ENCODE data around the gene TCAIM. TPM values are rescaled to one million over a fixed set of nuclear protein-coding genes. Genes with fewer than 3 reads are reported as not detected.

Gene TCAIM
- total RNA-seq, 3 donors from 2014 or later: 19.7 to 25.2 (median 24.2) TPM

DNA sequence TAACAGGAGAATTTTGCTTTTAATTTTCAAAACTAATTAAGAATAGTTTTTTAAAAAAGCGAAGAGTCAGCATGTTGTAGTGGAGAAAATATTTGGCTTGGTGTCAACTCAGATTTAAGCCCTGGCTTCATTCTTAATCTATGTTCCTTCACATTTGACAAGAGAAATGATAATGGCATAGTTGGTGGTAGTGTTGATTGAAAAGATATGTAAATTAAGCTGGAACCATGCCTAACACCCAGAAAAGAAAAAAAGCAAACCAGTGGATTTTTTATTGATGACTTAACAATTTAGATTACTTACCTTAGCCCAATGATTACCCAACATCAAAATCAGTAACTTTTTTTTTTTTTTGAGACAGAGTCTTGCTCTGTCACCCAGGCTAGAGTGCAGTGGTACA lies 27.4 kb downstream of the TCAIM start:
- no peaks in the 10 kb centered on the region for H3K4me1 ChIP-seq
- no peaks in the 10 kb centered on the region for H3K9me3 ChIP-seq
- TF ChIP-seq, protein P1, sequence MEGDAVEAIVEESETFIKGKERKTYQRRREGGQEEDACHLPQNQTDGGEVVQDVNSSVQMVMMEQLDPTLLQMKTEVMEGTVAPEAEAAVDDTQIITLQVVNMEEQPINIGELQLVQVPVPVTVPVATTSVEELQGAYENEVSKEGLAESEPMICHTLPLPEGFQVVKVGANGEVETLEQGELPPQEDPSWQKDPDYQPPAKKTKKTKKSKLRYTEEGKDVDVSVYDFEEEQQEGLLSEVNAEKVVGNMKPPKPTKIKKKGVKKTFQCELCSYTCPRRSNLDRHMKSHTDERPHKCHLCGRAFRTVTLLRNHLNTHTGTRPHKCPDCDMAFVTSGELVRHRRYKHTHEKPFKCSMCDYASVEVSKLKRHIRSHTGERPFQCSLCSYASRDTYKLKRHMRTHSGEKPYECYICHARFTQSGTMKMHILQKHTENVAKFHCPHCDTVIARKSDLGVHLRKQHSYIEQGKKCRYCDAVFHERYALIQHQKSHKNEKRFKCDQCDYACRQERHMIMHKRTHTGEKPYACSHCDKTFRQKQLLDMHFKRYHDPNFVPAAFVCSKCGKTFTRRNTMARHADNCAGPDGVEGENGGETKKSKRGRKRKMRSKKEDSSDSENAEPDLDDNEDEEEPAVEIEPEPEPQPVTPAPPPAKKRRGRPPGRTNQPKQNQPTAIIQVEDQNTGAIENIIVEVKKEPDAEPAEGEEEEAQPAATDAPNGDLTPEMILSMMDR (IDR thresholded peaks at IDR 0.05): no peak
- no peak for TF ChIP-seq POLR2A (IDR thresholded peaks at IDR 0.05)
- TF ChIP-seq POLR2AphosphoS5 (IDR thresholded peaks at IDR 0.05): no peak
- H3K27ac ChIP-seq: no peak overlapping the region
- intact Hi-C loops (cut with DNase I; ENCODE audit: low total_unique reads): no loop called here
- H3K36me3 ChIP-seq: no peaks in the 10 kb centered on the region
- DNase-seq (ENCODE audit: low spot score in 2 of 2): no peak
- H3K4me3 ChIP-seq: no peak overlapping the region
- H3K27me3 ChIP-seq: no peaks in the 10 kb centered on the region

DNA sequence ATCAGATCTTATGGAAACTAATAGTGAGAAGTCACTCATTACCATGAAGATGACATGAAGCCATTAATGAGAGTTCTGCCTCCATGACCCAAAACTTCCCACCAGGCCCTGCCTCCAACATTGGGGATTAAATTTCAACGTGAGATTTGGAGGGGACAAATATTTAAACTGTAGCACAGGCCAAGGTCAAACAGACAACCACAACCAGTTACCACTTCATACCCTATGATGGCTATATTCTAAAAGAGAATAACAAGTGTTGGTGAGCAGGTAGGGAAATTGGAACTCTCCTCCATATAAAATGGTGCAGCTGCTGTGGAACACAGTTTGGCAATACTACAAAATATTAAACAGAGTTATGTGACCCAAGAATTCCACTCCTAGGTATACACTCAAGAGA lies 36.9 kb downstream of the TCAIM start:
- intact Hi-C loops (cut with DNase I; ENCODE audit: low total_unique reads): no loop called here
- Histone ChIP-seq H3K9me3 (no peaks in the 10 kb centered on the region), H3K27me3 (no peaks in the 10 kb centered on the region), H3K4me3 (no peak overlapping the region), H3K4me1 (no peaks in the 10 kb centered on the region), H3K27ac (no peak overlapping the region), H3K36me3 (peaks cover 3% of the 10 kb centered on the region)
- TF ChIP-seq POLR2AphosphoS5 (IDR thresholded peaks at IDR 0.05): no peak
- no peak for TF ChIP-seq POLR2A (IDR thresholded peaks at IDR 0.05)
- TF ChIP-seq, protein P1 (IDR thresholded peaks at IDR 0.05): no peak
- DNase-seq (ENCODE audit: low spot score in 2 of 2): no peak

DNA sequence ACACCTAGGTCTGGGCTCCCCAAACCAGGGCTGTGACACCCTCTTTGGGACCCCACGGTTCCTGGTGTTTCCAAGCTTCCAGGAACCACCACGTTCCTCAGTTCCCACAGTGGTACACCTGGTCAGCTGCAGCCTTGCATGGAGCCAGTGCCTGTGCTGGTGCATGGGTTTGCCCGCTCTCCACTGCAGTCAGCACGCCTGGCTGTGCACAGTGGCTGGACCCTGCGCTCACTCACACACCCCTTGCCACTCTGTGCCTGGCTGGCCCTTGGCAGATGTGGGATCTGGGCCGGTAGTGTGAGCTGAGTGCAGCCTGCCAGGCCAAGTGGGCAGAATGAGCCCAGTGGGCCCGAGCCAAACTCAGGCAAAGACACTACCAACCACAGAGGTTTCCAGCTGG lies 48.8 kb downstream of the TCAIM start:
- H3K27me3 ChIP-seq: no peaks in the 10 kb centered on the region
- H3K36me3 ChIP-seq: no peaks in the 10 kb centered on the region
- no peak overlapping the region for H3K4me3 ChIP-seq
- no peaks in the 10 kb centered on the region for H3K4me1 ChIP-seq
- peaks cover 13 to 16% of the 10 kb centered on the region in 2 donors for H3K9me3 ChIP-seq
- no peak overlapping the region for H3K27ac ChIP-seq
- TF ChIP-seq, protein P1 (IDR thresholded peaks at IDR 0.05): no peak
- intact Hi-C loops (cut with DNase I; ENCODE audit: low total_unique reads): no loop called here
- no peak for DNase-seq (ENCODE audit: low spot score in 2 of 2)

- intact Hi-C loops (cut with DNase I; ENCODE audit: low total_unique reads): no loop called here
- TF ChIP-seq POLR2AphosphoS5 (IDR thresholded peaks at IDR 0.05) (no peak), POLR2A (IDR thresholded peaks at IDR 0.05) (no peak)
- TF ChIP-seq, protein P1 (IDR thresholded peaks at IDR 0.05): no peak
Measured at GRCh38 chr3:44392489-44392888, 53.9 kb downstream of the TCAIM start.

DNA sequence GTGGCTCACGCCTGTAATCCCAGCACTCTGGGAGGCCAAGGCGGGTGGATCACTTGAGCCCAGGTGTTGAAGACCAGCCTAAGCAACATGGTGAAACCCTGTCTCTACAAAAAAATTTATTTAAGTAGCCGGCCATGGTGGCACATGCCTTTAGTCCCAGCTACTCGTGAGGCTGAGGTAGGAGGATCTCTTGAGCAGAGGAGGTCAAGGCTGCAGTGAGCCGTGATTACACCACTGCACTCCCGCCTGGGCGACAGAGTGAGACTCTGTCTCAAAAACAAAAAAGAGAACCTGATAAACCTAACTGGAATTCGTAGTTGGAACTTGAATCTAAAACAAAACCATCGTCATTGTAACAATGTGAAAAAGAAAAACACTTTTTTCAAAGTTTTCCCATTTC lies 57.1 kb downstream of the TCAIM start:
- no peak for DNase-seq (ENCODE audit: low spot score in 2 of 2)
- H3K4me3 ChIP-seq: no peak overlapping the region
- intact Hi-C loops (cut with DNase I; ENCODE audit: low total_unique reads): loop anchor here (5.0 kb wide), 1 partner anchor 1123 kb away; no protein-coding TSS in a partner anchor

More at GRCh38 chr3:44392489-44392888, 53.9 kb downstream of the TCAIM start:
- Histone ChIP-seq H3K36me3 (peaks cover 5% of the 10 kb centered on the region), H3K27ac (no peak overlapping the region), H3K9me3 (peaks cover 0 to 2% of the 10 kb centered on the region in 2 donors), H3K4me1 (no peaks in the 10 kb centered on the region), H3K4me3 (no peak overlapping the region), H3K27me3 (no peaks in the 10 kb centered on the region)
- no peak for DNase-seq (ENCODE audit: low spot score in 2 of 2)

More for the DNA sequence above, 57.1 kb downstream of the TCAIM start:
- no peak overlapping the region for H3K27ac ChIP-seq
- no peaks in the 10 kb centered on the region for H3K27me3 ChIP-seq
- no peaks in the 10 kb centered on the region for H3K4me1 ChIP-seq
- peaks cover 5% of the 10 kb centered on the region for H3K36me3 ChIP-seq
- H3K9me3 ChIP-seq: no peaks in the 10 kb centered on the region
- TF ChIP-seq POLR2A (IDR thresholded peaks at IDR 0.05): no peak
- TF ChIP-seq, protein P1 (IDR thresholded peaks at IDR 0.05): no peak
- no peak for TF ChIP-seq POLR2AphosphoS5 (IDR thresholded peaks at IDR 0.05)

Measured in breast epithelium (tissue), 4 donors.